ENCODE measurements around the gene TMEM256.

GRCh38 chr17:7408863-7409262, 5.0 kb upstream of the TMEM256 start:
- TF ChIP-seq POLR2AphosphoS5 (IDR thresholded peaks at IDR 0.05) (no peak), CTCF (IDR thresholded peaks at IDR 0.05) (no peak)

Measured in breast epithelium (tissue), 3 donors.